GM19035 (cell line): Measurements from ENCODE around the gene GYS2.
"Not testable (repeated sequence)": the region's sequence is repeated elsewhere in the genome, so short reads cannot be mapped to it uniquely, and the experiment has no call there.

Source experiments
- ATAC-seq: cut with Tn5 transposase; IDR thresholded peaks from one replicate; pipeline ENCODE4 v1.9.1; 2021; ENCODE audit not compliant: unreplicated experiment

GYS2 gene

DNA sequence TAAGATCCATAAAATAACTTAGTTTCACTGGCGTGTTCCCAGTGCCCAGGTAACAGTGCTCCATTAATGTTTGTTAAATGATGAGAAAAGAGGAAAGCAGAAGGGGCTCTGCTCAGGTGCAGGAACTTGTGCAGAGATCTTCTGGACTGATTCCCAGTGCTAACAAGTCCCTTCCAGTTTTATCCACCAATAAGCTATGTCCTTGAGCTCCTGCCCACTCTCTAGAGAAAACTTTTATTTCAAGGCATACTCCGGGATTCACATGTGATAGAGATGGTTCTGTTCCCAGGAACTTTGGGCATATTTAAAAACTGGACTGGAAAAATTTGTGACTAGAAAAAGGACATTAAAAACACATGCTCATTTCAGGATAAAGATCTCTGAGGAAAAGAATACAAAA lies 1.9 kb downstream of the GYS2 start:
- no peak for ATAC-seq

GRCh38 chr12:21600196-21600595 lies 4.5 kb downstream of the GYS2 start:
- no peak for ATAC-seq

DNA sequence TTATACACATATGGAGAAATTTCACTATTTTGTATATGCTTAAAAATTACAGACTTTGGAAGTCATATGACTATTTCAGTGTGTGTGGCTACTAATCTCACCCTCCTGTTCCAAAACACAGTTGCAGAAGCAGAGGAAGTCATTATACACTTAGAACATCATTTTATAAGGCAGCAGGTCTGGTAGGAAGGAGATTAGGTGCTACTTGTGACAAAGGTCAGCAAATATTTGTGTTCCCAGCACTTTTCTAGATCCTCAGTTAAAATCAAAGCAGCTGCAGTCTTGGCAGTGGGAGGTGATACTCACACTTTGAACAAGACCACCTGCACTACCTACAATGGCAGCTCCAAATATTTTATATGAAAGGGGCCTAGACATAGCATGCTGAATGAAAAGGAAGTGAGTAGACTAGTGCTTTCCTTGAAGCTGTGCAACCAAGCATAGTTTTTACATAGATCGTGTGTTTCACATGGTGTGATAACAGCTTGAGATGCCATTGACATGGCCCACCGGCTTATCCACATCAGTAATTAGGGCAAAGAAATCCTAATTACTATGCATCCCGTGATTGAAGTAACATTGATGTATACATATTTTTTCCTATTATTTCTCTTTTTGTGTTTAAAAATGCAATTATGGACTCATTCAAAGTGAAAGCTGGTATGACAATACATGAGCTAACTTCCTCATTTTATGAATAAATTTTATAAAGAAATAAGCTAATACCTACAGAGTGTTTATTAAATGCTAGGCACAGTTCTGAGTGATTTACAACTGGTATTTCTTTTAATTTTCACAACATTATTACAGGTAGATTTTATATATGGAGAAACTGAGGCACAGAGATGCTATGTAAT lies 5.3 kb downstream of the GYS2 start:
- ATAC-seq = no peak

DNA sequence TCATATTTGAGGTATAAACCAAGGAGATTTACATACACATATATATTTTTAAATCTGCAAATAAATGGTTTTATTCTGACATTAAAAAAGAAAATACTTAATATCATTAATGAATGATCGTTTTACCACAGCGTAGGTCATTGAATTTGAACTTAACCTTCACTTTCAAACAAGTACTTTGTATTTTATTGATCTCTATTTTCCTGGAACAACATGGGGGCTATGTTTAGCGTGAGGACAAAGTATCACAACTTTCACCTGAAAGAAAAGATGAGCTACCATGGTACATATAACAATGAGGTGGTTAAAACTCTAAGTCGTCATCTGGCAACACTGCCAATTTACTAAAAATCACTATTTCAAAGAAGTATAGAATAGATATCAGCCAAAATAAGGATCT lies 6.0 kb downstream of the GYS2 start:
- ATAC-seq = no peak

DNA sequence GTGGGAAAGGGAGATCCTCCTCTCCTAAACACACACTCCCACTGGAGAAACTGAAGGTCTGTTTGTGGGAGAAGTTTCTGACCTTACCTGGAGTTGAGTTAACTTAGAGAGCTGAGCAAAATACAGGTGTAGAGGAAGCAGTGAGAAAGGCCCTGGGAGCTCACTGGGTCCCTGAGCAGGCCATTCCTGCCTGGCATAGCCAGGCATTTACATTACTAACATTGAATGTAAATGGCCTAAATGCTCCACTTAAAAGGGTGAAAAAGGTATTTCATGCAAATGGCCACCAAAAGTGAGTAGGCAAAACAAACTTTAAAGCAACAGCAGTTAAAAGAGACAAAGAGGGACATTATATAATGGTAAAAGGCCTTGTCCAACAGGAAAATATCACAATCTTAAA lies 9.3 kb downstream of the GYS2 start:
- ATAC-seq = not testable (repeated sequence)

GRCh38 chr12:21585485-21585884 lies 19.2 kb downstream of the GYS2 start:
- no peak for ATAC-seq

- not testable (repeated sequence) for ATAC-seq
Measured at GRCh38 chr12:21584403-21585182, 20.1 kb downstream of the GYS2 start.

- ATAC-seq = no peak
Measured at GRCh38 chr12:21583587-21583986, 21.1 kb downstream of the GYS2 start.

DNA sequence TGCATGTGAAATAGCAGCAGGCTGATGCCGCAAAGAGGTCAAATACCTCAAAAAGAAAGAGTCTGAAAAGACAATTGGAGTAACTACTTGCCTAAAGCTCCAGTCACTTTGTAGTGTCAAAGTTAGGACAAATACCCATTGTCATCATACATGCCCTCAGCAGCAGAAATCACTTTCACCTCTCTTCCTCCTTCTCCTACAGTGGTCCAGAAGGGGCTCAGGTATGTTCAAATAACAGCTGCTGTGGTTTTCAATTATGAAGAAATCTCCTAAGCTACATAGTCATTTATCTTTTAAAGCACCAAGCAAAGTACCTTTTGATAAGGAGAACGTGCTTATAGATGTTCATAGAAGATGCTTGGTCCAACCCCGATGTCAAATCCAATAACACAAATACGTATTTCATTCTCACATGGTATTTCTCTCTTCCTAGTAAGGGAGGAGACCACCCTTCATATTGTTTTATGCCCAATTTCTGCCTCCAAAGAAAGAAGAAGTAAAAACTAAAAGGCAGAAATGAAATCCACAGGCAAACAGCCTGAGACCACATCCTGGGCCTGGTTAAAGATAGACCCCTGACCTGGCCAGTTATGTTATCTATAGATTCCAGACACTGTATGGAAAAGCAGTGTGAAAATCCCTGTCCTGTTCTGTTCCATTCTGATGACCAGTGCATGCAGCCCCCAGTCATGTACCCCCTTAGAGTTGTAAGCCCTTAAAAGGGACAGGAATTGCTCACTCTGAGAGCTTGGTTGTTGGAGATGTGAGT lies 23.7 kb downstream of the GYS2 start:
- ATAC-seq = no peak

- no peak for ATAC-seq
Measured at GRCh38 chr12:21577516-21577915, 27.1 kb downstream of the GYS2 start.

DNA sequence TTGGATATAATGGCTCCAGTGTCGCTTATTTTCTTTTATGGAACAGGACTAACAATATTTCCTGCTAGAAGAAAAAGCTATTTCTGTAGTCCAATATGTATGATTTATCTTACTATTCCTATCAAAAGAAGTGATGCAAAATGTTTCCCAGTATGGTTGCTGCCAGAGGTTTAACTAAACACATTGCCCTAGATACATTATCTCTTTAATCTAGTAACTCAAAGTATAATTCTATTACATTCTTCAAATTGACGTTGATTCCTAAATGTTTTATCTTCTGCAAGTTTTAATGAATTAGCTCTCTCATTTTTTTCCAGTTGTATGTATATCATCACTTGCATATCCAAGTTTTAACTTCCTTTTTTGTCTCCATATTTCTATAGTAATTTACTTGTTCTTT lies 28.2 kb downstream of the GYS2 start:
- no peak for ATAC-seq

DNA sequence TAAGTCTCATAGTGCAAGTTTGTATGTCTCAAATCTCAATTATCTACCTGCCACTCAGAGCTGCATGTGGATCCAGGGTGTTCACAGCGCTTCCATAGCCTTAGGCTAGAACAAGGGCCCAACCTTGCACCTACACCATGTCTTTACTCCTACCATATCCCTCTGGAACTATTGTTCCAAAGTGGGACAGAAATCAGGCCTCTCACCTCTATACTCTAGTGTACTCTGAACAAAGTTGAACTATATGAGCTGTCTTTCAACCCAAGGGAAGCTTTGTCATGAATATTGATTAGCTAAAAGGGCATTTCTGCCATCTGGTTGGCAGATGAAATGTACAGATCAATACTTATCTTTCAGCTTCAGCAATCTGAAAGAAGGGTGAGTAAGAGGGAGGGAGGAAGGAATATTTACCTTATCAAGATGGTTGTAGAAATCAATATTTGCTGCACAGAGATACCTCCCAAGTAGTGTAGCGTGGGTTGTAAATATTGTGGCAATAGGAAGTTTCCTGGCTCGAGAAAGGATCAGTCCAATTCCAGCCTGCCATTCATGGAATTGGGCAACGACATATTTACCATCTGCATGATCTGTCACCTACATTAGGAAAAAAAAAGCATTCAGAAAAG lies 30.8 kb downstream of the GYS2 start:
- no peak for ATAC-seq

DNA sequence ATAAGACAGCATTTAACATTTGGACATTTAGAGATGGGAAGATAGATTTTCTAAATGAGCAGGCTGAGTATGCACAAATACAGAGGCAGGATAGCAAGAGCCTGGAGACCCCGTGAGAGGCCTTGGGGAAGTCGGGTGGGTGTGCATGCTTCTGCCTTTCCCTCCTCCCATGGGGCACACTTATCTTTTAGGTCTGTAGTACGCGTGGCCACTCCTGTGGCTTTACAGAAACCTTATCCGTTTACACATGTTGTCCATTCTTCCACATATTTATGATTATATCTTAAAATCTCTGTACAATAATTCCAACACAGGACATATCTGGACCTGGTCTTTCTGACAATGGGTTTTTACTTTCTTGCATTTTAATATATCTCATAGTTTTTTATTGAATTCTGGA lies 33.6 kb downstream of the GYS2 start:
- no peak for ATAC-seq

DNA sequence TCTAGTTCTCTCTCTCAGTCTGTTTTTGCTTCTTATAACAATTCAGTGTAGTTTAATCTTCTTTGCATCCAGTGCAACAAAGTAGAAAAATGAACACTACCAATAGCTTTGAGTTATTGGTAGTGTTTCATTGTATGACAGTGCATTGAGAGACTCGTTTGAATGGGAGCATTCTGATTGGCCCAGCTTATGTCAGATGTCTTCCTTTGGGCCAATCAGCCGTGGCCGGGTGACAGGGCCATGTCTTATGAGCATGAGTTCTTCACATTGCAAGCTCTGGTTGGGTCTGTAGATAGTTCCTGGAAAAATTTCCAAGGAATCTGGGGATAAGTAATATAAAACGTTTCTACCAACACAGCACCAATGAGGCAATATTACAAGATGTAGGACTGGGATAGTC lies 36.5 kb downstream of the GYS2 start:
- ATAC-seq = no peak

GRCh38 chr12:21566907-21567394 lies 37.7 kb downstream of the GYS2 start:
- no peak for ATAC-seq

DNA sequence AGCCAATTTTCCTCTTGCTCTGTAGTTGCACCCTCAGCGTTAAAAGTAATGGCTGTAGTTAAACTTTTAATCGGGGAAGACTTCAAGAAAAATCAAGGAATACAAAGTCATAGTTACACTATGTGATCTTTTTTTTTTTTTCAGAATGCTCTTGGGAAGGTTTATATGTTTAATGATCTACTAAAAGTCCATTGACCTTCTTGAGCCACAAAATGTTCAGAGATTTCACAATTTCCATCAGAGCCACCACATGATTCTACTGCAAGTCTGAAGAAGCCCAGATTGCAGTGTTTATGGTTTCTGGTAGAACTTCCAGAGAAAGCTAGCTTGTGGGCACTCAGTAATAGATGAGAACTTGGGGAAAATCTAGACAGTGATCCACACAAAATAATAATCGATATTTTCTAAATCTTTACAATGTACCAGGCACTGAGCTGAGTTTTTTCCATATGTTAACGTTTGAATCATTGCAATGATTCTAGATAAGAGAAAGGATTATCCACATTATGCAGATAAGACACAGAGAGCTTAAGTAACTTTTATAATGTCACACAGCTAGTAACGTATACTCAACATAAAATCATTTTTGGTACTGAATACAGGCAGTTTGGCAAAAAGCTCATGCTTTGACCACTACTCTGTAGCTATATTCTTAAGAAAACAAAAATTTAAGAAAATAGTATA lies 38.3 kb downstream of the GYS2 start:
- no peak for ATAC-seq

GRCh38 chr12:21562859-21563258 lies 41.8 kb downstream of the GYS2 start:
- ATAC-seq = no peak

GRCh38 chr12:21561158-21561557 lies 43.5 kb downstream of the GYS2 start:
- no peak for ATAC-seq

- no peak for ATAC-seq
Measured at GRCh38 chr12:21559855-21560569, 44.6 kb downstream of the GYS2 start.
